DND-41 (cell line): Measurements from ENCODE around the gene DSCAM.
A peak's percentile ranks its signal among the peaks of the same experiment; 100 is the strongest.

Experiments
- ATAC-seq: fragments of 200-7000 bp; cut with Tn5 transposase; 3 replicates; pipeline ENCODE4 v1.9.1; 2021; ENCODE audit warnings: low read depth; ENCODE audit not compliant: insufficient read depth
- DNase-seq: peaks from one replicate; pipeline ENCODE4 v3.0.0-alpha.2; 2020
- H2AFZ ChIP-seq: 2 replicates; pipeline ENCODE4 v1.6.0; 2012; ENCODE audit warnings: low read depth, low read length
- H3K27ac ChIP-seq: 2 replicates; pipeline ENCODE4 v1.5.1; 2012; ENCODE audit warnings: low read length, inconsistent platforms
- H3K27me3 ChIP-seq: fragments of 200-600 bp; sonication (generic); 2 replicates; pipeline ENCODE4 v1.6.0; 2012; ENCODE audit warnings: low read length, mild to moderate bottlenecking, inconsistent platforms; ENCODE audit not compliant: insufficient read depth, poor library complexity
- H3K36me3 ChIP-seq: 2 replicates; pipeline ENCODE4 v1.5.1; 2012; ENCODE audit warnings: low read length, inconsistent platforms; ENCODE audit not compliant: insufficient read depth
- H3K4me1 ChIP-seq: 2 replicates; pipeline ENCODE4 v1.5.1; 2012; ENCODE audit warnings: mild to moderate bottlenecking, low read length; ENCODE audit not compliant: insufficient read depth
- H3K4me2 ChIP-seq: 2 replicates; pipeline ENCODE4 v1.6.0; 2012; ENCODE audit warnings: mild to moderate bottlenecking, moderate library complexity, low read length, inconsistent platforms; ENCODE audit not compliant: insufficient read depth
- H3K4me3 ChIP-seq, 2 experiments: fragments of 200-600 bp in 1 of 2; shearing (Covaris generic) in 1 of 2; 2 replicates each; pipeline ENCODE4 v1.5.1; 2012 to 2016; ENCODE audit warnings: inconsistent platforms in 2 of 2, low read length in 2 of 2, mild to moderate bottlenecking in 2 of 2, low read depth in 1 of 2, moderate library complexity in 1 of 2
- H3K79me2 ChIP-seq: 2 replicates; pipeline ENCODE4 v1.6.0; 2012; ENCODE audit warnings: low read length, inconsistent platforms; ENCODE audit not compliant: insufficient read depth
- H3K9ac ChIP-seq: 2 replicates; pipeline ENCODE4 v1.6.0; 2012; ENCODE audit warnings: low read depth, mild to moderate bottlenecking, inconsistent platforms, low read length, moderate library complexity
- H3K9me3 ChIP-seq: 2 replicates; pipeline ENCODE4 v1.5.1; 2012; ENCODE audit warnings: low read length, moderate library complexity, mild to moderate bottlenecking, inconsistent platforms; ENCODE audit not compliant: insufficient read depth, severe bottlenecking
- H4K20me1 ChIP-seq: 2 replicates; pipeline ENCODE4 v1.6.0; 2012; ENCODE audit warnings: low read length; ENCODE audit not compliant: insufficient read depth
- CTCF ChIP-seq: IDR thresholded peaks from 2 replicates; pipeline ENCODE4 v1.5.1; 2012; ENCODE audit warnings: borderline replicate concordance, low read length, moderate library complexity, mild to moderate bottlenecking; ENCODE audit not compliant: poor library complexity, severe bottlenecking; ENCODE audit errors: extremely low read depth
- EZH2 ChIP-seq: IDR thresholded peaks from 3 replicates; pipeline ENCODE4 v1.6.1; 2012; ENCODE audit warnings: borderline replicate concordance, low read depth, mild to moderate bottlenecking, moderate library complexity, low read length, inconsistent platforms; ENCODE audit not compliant: severe bottlenecking

DSCAM gene

DNA sequence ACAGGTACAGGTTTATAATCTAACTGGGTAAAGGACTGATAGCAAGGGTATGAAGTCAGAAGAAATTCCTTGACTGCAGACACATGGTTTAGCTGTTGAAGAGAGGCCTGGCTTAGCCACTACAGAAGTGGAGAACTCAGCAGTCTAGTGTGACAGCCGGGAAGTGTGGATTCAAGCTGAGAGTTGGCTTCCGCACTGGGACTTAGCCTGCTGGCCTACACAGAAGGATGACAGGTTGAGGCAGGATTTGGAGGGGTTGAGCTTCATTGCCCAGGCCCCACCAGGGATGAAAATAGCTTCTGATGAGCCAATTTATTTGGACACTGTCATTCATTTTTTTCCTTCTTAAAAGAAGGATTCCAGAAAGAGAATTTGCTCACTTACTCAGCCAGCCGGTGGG is 695.3 kb downstream of the DSCAM start:
- Histone ChIP-seq H3K9ac (no peak overlapping the region), H3K36me3 (no peaks in the 10 kb centered on the region), H3K9me3 (no peaks in the 10 kb centered on the region), H3K4me3 (no peak overlapping the region), H3K4me2 (no peak overlapping the region), H3K4me1 (no peaks in the 10 kb centered on the region), H4K20me1 (no peaks in the 10 kb centered on the region), H3K27me3 (no peaks in the 10 kb centered on the region), H3K27ac (no peak overlapping the region), H3K79me2 (no peaks in the 10 kb centered on the region), H2AFZ (no peak overlapping the region)
- DNase-seq, result no peak
- no peak for TF ChIP-seq CTCF
- TF ChIP-seq EZH2, result no peak
- no peak for ATAC-seq

DNA sequence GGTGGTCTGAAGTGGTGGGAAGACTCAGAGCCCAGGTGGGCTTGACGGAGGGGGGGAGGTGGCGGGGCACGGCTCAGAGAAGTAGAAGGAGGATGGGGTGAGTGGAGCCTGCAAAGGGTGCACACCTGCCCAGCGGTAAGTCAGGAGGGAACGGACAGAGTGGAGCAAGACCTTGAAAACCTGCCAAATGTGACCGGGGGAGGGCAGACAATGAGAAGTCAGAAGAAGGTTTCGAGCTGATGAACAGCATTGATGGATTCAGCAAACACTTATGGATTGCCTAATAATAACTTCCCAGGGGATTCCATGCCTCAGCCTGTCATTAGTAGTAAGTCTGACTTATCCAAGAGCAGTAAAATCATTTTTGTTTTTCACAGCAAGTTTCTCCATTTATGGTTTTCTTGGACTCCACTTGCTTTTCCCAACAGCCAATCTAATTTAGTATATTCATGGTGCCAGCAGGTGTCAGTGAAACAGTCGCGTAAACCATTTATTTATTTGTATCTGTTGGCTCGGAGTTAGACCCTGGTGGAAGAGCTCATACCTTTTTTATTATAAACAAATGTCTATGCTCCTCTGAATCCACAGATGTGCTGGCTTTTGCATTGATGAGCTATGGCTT is 700.6 kb downstream of the DSCAM start:
- TF ChIP-seq EZH2 (no peak), CTCF (no peak)
- Histone ChIP-seq H3K9me3 (no peaks in the 10 kb centered on the region), H3K79me2 (no peaks in the 10 kb centered on the region), H3K4me2 (no peak overlapping the region), H3K4me3 (no peak overlapping the region), H3K9ac (no peak overlapping the region), H3K36me3 (no peaks in the 10 kb centered on the region), H2AFZ (no peak overlapping the region), H3K27ac (no peak overlapping the region), H3K27me3 (no peaks in the 10 kb centered on the region), H4K20me1 (no peaks in the 10 kb centered on the region), H3K4me1 (no peaks in the 10 kb centered on the region)
- ATAC-seq (no peak), DNase-seq (no peak)

- TF ChIP-seq EZH2 (no peak), CTCF (peak; percentile 74)
- no peak overlapping the region; the same call in 1 of the 2 replicates for H2AFZ ChIP-seq
- H3K79me2 ChIP-seq, result no peaks in the 10 kb centered on the region
- DNase-seq, result peak; percentile 50
- no peak overlapping the region for H3K4me2 ChIP-seq
- no peaks in the 10 kb centered on the region for H3K4me1 ChIP-seq
- no peak overlapping the region for H3K27ac ChIP-seq
- no peak overlapping the region for H3K9ac ChIP-seq
- H3K27me3 ChIP-seq, result no peaks in the 10 kb centered on the region
- H3K4me3 ChIP-seq, result no peak overlapping the region
- no peaks in the 10 kb centered on the region for H3K9me3 ChIP-seq
- peak; percentile 56; the same call in 2 of the 3 replicates for ATAC-seq
- H4K20me1 ChIP-seq, result no peaks in the 10 kb centered on the region
- H3K36me3 ChIP-seq, result no peaks in the 10 kb centered on the region
Measured at GRCh38 chr21:40143822-40144525, 703.0 kb downstream of the DSCAM start.
